AG09319 (cell line): Measurements from ENCODE around the gene RHOBTB1.

Source experiments
- DNase-seq: peaks from one replicate; pipeline ENCODE4 v3.0.0-alpha.2; 2010; ENCODE audit warnings: low read depth; ENCODE audit errors: extremely low read depth
- CTCF ChIP-seq: IDR thresholded peaks from 2 replicates; pipeline ENCODE4 v1.5.1; 2011; ENCODE audit warnings: low read depth, mild to moderate bottlenecking, inconsistent platforms, low read length, moderate library complexity

RHOBTB1 gene

GRCh38 chr10:60951272-60951724 is 7.3 kb upstream of the RHOBTB1 start:
- no peak for DNase-seq
- TF ChIP-seq CTCF: no peak

- DNase-seq: no peak
- TF ChIP-seq CTCF: no peak
These were observed 6.3 kb upstream of the RHOBTB1 start for GRCh38 chr10:60950300-60950699.

GRCh38 chr10:60948851-60949250 is 4.9 kb upstream of the RHOBTB1 start:
- DNase-seq: no peak
- TF ChIP-seq CTCF: no peak

- no peak for TF ChIP-seq CTCF
- no peak for DNase-seq
These were observed 919 bp upstream of the RHOBTB1 start for GRCh38 chr10:60944910-60945297.

- no peak for TF ChIP-seq CTCF
- DNase-seq: no peak
These were observed 498 bp downstream of the RHOBTB1 start for GRCh38 chr10:60943316-60944057.

GRCh38 chr10:60942788-60943315 is 1.1 kb downstream of the RHOBTB1 start:
- DNase-seq: no peak

More at GRCh38 chr10:60942788-60943315, 1.1 kb downstream of the RHOBTB1 start:
- TF ChIP-seq CTCF: no peak
